GM19438 (cell line): Measurements from ENCODE around the gene WDR54.
"Not testable (repeated sequence)": the region's sequence is repeated elsewhere in the genome, so short reads cannot be mapped to it uniquely, and the experiment has no call there.

Experiments
- ATAC-seq: cut with Tn5 transposase; IDR thresholded peaks from one replicate; pipeline ENCODE4 v1.9.1; 2021; ENCODE audit warnings: low read depth; ENCODE audit not compliant: unreplicated experiment

WDR54 gene

DNA sequence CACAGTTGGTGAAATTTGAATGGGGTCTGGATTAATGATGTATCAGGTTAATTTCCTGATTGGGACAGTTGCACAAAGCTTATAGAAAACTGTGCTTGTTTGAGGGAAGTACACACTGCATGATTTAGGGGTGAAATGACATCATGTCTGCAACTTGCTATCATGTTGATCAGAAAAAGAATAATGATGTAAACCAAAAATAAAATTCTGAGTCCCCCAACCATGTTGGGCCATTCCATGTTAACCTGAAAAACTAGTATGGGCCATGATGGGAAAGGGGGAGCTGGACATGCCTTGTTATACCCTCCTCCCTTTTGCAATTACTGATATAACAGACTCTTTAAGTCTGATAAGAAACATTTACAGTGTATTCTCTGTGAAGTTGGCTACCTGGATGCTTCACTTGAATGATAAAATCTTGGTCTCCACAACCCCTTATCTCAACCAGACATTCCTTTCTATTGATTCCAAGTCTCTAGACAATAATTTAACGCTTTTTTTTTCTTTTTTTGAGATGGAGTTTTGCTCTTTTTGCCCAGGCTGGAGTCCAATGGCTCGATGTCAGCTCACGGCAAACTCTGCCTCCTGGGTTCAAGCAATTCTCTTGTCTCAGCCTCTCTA, 29.1 kb downstream of the WDR54 start:
- no peak for ATAC-seq

DNA sequence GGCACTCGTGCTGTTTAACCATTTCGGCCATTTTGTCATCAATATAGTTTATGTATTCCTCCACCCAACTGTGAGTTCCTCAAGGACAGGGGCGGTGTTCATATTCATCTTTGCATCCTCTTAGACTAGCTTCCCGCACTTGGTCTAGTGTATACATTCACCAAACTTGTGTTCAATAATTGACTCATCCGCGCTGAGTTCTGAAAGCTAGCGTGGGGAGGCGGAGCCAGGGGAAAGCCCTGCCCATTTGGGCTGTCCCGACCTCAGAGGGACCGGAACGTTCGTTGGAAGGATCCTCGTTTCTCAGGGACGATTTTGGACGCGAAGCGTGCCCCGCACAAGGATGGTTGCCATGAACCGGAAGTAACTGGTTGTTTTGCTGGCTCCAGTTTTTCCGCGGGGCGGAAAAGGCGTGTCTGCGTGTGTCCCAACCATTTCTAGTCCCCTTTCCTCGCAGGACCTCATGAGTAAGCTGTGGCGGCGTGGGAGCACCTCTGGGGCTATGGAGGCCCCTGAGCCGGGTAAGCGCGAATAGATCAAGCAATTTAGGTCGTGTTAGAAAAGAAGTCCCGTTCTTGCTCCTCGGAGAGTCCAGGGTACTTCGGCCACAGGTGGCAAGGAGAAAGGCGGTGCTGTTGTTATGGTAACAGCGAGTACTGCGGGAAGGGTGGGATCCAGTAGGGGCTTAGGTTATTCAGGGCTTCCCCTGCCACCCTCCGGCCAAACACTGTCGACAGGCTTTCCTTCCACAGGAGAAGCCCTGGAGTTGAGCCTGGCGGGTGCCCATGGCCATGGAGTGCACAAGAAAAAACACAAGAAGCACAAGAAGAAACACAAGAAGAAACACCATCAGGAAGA, 33.4 kb downstream of the WDR54 start, which contains the start of gene INO80B:
Gene INO80B, plus strand, starts transcription at position 434 of the 858 bp plus-strand sequence. Its CDS starts 30 bp downstream, at position 464.
- ATAC-seq: peak; percentile 33

DNA sequence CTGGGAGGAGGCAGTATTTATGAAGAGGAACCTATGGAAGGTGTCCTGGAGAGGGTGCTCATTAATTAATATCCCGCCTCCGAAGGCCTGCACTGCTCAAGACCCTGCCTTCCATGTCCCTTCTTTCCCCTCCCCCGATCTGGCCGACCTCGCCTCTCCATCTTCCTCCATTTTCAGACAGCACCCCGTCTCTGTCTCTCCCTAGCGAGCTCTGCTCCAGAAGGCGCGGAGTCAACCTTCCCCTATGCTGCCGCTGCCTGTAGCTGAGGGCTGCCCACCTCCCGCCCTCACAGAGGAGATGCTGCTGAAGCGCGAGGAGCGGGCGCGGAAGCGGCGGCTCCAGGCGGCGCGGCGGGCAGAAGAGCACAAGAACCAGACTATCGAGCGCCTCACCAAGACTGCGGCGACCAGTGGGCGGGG, 35.6 kb downstream of the WDR54 start:
- ATAC-seq: no peak

DNA sequence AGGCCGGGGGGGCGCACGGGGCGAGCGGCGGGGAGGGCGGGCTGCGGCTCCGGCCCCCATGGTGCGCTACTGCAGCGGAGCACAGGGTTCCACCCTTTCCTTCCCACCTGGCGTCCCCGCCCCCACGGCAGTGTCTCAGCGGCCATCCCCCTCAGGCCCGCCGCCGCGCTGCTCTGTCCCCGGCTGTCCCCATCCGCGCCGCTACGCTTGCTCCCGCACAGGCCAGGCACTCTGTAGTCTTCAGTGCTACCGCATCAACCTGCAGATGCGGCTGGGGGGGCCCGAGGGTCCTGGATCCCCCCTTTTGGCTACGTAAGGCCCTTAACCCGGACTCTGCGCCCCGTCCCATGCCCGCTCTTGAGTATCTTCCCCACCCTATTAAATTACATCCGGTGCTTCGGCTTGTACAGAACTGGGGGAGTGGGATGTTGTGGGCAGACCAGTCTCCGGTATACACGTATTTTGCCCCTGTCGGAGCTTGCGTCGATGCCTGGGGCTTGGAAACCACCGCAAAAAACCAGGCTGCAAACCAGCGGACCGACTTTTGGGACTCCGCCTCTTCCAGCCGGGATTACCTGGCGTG, 36.1 kb downstream of the WDR54 start:
- peak; percentile 30 for ATAC-seq

DNA sequence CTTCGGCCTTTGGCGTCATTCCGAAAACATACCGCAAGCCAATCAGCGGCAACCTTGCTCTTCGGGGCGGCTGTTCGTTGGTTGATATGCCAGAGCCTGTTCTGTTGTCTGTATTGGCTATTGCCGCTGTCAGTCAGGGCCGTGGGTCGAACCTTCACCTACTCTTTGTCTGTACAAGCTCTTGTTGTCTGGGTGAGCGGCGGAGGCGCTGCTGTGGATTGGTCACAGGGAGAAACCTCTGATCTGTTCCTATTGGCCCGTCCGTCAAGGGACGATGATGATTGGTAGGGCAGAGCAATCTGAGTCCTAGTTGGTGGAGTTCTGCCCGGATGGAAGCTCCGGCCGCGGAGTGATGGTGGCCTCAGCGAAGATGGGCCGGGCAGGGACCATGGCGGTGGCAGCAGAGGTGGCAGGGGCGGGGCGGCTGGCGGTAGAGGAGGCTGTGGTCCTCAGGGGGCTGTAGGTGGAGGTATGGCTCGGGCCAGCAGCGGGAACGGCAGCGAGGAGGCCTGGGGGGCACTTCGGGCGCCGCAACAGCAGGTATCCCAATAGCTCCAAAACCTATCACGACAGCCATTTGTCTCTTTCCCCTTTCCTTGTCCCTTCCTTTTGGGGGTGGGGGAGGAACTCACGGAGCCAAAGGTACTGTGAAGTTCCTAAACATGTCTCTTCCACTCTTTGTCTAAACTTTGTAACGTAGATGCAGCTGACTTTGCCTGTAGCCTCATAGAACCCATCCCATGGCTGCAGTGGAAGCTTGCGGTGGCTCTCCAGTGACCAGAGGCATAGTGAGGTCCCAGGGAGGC, 36.8 kb downstream of the WDR54 start, which contains the start of gene WBP1:
Gene WBP1, plus strand, starts transcription at position 307 of the 806 bp plus-strand sequence. Its CDS starts 165 bp downstream, at position 472.
- peak; percentile 79 for ATAC-seq

DNA sequence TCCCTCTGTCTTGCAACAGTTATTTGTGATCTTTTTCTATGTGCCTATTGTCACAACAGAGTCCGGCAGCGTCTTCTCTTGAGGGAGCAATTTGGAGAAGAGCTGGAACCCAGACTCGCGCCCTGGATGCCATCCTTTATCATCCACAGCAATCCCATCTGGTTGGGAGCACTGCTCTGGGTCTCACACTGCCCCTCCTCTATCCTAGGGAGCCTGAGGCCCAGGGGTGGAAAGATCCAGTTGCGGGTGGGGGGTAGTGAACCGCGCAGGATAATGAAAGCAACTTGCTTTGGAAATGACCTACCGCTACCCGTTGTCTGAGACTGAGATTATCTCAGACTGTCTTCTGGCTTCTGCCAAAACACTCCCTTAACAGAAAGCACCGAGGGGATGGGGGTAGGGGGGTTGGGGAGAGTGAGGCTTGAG, 37.4 kb downstream of the WDR54 start:
- no peak for ATAC-seq

DNA sequence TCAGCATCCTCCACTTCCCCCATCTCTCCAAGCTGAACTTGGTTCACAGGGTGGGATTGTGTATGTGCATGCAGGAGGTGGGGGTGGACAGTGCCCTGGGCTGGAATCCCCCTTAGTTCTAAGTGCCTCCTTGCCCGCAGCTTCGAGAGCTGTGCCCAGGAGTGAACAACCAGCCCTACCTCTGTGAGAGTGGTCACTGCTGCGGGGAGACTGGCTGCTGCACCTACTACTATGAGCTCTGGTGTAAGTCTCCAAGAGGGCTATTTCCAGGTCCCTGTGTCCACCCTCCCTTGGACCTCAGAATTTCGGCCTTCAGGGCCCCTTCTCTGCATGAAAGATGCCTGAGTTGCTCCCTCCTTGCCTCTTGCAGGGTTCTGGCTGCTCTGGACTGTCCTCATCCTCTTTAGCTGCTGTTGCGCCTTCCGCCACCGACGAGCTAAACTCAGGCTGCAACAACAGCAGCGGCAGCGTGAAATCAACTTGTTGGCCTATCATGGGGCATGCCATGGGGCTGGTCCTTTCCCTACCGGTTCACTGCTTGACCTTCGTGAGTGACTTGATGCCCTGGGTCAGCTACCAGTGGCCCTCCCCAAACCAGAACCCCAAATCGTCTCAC, 38.1 kb downstream of the WDR54 start:
- not testable (repeated sequence) for ATAC-seq

DNA sequence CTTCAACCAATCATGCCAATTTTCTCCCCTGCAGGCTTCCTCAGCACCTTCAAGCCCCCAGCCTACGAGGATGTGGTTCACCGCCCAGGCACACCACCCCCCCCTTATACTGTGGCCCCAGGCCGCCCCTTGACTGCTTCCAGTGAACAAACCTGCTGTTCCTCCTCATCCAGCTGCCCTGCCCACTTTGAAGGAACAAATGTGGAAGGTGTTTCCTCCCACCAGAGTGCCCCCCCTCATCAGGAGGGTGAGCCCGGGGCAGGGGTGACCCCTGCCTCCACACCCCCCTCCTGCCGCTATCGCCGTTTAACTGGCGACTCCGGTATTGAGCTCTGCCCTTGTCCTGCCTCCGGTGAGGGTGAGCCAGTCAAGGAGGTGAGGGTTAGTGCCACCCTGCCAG, 38.7 kb downstream of the WDR54 start:
- not testable (repeated sequence) for ATAC-seq

DNA sequence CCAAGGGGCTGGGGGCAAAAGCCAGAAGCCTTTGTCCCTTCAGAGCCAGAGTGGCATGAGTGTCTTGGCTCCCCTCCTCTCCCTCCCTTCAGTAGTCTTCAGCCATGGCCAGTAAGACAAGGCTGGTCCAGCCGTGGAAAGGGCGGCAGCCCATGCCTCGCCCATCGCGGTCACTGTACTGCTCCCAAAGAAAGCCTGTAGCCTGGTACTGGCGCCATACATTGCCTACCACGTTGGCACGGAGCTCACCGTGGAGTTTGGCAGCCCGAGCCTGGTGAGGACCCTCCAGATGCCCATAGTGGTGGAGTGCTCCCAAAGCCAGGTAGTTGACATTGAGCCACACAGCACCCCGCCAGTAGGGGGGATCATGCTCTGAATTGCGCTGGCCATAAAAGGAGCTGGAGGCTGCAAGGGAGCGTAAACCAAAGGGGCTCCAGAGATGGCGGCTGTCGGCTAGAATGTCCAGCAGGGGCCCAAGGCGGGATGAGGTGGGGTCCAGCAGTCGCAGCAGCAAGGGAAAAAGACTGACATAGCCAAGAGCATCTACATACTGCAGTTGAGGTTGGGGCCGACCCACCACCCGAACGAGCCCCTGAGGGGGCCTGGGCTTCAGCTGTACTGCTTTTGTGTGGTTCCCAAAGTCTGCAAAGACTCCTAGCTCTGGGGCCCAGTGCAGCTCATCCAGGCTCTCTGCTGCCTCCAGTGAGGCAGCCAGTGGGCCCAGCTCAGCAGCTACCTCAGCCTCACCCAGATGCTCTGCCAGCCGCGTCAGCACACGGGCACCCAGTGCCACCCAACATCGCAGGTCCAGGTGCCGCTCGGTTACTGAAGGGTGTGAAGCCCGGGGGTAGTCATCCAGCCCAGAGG, 39.9 kb downstream of the WDR54 start:
- ATAC-seq: no peak

DNA sequence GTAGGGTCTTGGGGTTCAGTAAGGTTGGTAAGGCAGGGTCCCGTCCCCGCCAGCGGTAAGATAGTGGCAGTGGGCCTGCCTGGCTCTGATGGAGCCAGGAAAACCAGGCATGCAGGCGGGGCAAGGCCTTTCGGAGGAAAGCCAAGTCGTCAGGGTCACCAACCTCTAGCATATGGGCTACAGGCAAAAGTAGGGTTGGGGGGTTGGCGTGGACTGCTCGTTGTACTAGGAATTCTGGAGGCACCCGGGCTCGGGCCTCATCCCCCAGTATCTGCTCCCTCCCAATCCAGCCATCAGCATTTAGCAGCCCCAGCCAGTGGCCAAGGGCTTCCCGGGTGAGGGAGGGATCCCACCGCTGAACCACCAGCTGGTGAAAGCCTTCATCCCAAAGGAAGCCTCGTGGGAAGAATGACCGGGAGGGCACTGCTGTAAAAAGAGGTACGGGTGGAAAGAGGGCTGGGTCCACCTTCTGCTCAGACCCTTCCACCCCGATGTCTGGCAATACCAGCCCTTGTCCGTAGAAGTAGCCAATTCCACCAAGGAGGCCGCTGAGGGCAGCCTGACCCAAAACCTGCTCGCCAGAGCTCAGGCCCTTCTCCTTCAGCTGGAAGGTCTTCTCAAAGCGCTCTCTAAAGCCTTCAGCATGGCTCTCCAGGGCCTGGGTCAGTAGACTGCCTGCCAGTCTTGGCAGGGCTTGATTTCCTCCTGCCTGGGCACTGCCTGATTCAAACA, 40.7 kb downstream of the WDR54 start:
- ATAC-seq: no peak

DNA sequence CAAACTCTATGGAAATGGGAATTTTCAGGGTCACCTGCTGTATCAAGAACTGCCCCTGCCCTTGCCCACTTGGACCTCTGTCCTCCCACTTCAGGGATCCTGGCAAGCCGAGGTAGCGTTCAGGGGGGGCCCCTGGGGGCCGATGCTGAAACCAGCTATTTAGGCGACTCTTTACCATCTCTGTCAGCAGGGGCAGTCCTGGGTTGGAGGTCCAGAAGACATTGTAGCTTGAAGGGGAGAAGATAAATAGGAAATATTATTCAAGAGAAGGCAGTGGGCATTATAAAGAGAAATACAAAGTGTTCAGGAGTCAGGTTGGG, 41.2 kb downstream of the WDR54 start:
- no peak for ATAC-seq

DNA sequence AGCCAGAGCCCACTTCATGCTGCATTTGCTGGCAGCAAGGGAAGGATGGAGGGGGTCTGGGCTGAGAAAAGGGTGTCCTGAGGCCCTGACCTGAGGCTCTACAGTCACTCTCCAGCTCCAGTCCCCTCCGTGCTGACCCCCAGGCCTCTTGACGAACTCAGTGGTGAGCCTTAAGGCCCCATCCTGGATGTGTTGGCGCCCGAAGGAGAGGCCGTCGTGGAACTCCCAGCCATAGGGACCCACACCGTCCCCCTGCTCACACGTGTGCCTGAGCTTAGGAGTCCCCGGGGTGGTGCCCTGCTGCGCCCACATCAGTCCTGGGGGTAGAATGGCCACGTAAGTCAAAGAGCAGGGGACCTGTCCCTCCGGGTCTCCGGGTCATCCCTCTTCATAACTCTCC, 42.9 kb downstream of the WDR54 start:
- no peak for ATAC-seq

DNA sequence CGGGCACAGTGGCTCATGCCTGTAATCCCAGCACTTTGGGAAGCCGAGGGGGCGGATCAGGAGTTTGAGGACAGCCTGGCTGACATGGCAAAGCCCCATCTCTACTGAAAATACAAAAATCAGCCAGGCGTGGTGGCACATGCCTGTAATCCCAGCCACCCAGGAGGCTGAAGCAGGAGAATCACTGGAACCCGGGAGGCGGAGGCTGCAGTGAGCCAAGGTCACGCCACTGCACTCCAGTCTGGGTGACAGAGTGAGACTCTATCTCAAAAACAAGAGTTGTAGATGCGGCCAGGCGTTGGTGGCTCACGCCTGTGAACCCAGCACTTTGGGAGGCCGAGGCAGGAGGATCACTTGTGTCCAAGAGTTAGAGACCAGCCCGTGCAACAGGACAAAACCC, 49.2 kb downstream of the WDR54 start:
- not testable (repeated sequence) for ATAC-seq

DNA sequence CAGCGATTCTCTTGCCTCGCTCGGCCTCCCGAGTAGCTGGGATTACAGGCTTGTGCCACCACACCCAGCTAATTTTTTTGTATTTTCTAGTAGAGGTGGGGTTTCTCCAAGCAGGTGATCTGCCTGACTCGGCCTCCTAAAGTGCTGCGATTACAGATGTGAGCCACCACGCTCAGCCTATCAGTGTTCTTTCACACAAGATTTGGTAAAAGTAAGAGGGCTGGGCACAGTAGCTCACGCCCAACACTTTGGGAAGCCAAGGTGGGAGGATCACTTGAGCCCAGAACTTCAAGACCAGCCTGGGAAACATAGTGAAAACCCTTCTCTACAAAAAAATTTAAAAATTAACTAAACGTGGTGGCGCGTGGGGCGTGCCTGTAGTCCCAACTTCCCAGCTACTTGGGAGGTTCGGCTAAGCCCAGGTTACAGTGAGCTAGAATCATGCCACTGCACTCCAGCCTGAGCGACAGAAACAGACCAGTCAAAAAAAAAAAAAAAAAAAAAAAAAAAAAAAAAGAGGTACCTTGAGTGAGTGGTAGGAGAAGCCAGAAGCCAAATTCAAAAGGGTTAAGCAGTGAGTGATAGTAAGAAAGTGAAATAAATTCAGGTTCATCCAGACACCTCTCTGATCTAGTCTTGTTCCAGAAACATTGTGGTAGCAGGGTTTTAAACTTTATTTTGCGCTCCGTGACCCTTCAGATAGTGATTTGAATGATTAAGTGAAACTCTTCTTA, 50.0 kb downstream of the WDR54 start:
- no peak for ATAC-seq

DNA sequence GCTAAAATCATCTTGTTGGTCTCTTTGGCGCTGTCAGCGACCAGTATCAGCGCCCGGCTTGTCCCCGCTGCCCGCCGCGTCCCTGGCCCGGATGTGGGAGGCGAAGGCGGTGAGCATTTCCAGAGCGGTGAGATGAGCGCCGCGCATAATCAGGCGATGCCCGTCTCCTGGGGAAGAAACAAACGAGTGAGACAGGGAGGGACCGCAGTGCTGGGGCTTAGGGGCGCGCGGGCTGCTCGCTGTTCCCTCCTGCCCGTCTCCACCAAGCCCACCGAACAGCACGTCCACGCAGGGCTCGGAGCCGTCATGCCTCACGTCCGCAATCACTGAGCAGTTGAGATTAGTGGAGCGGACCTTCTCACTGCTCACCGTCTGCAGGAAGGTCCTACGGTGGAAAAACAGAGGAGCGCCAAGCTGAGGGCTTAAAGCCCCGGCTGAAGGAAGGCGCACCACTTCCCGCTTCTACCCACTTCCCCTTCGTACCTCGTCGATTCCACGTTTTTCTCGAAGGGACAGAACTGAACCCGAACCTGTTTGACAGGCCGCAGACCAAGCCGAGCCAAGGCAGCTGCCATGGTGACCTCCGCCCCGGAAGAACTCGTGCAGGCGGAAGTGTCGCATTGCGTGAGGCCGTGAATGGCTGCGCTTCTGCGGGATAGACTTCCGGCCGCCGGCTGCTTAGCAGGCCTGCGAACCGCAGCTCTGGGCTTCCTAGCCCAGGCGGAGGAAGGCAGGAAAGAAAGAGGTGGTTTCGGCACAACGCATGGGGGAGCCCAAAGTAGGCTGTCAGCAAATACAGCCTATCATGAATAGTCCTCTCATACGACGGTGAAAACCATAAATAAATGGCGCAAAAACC, 50.8 kb downstream of the WDR54 start, which contains the start of gene MRPL53:
Gene MRPL53, minus strand, starts transcription at position 595 of the 859 bp plus-strand sequence. Its CDS starts 20 bp downstream, at position 575.
- peak; percentile 91 for ATAC-seq

DNA sequence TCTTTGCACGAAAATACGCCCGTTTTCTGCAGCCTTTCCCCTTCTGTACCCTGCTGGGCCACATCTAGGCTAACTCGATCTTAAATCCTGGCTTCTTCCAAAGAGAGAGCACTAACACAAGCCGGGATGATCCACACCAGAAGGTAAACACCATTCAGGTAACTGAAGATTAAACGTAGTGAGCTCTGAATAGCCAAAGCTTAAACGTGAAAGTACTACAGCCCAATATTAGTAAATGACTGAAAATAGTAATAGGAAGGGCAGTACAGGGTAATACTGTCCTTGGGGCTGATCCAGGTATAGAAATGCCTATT, 51.4 kb downstream of the WDR54 start:
- ATAC-seq: no peak

DNA sequence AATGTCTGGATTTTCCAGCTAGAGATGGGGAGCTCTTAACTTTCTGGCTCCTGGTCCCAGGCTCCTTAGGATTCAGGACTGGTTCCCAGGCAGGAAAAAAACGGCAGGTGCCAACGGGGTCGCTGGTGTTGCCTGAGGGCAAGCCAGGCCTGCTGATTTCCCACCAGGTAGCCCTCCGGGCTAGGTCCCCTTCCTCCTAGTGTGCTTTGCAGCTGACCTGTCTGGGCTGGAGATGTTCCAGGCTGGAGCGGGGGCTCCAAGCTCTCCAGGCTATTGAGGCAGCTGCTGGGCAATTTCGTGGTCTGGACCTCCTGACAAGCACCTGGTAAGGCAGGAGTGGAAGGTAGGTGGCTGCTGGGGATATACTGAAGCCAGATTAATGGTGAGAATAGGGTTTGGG, 53.0 kb downstream of the WDR54 start:
- ATAC-seq: no peak
